ENCODE data around the gene ZNRF4. TPM values are rescaled to one million over a fixed set of nuclear protein-coding genes. Genes with fewer than 3 reads are reported as not detected.

Gene ZNRF4
- total and polyA plus RNA-seq, 2 donors (not counting 3 experiments of a cell fraction or from before 2014, with no cell fraction given) = not detected

DNA sequence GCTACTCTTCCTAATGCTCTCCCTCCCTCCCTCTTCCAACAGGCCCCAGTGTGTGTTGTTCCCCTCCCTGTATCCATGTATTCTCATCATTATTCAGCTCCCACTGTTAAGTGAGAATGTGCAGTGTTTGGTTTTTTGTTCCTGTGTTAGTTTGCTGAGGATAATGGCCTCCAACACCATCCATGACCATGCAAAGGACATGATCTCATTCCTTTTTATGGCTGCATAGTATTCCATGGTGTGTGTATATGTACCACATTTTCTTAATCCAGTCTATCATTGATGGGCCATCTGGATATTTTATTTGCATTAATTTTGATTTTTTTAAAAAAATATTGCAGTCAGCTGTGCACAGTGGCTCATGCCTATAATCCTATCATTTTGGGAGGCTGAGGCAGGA lies 15.8 kb upstream of the ZNRF4 start:
- FAIRE-seq = no peak

More for the DNA sequence above, 15.8 kb upstream of the ZNRF4 start:
- H3K9ac ChIP-seq (replicated peaks; ENCODE audit: extremely low read depth, insufficient read depth, low read length) = no peak overlapping the region
- ChIA-PET POLR2A (no interaction called here), CTCF (no interaction called here)
- no peaks in the 10 kb centered on the region for H4K20me1 ChIP-seq (replicated peaks; ENCODE audit: control insufficient read depth, extremely low read depth, insufficient read depth, low read length)
- H3K4me1 ChIP-seq (ENCODE audit: control insufficient read depth, extremely low read depth, insufficient read depth, low read length) = no peaks in the 10 kb centered on the region
- H3K4me2 ChIP-seq (ENCODE audit: insufficient read depth, low read length) = no peak overlapping the region
- H3K27me3 ChIP-seq (ENCODE audit: control insufficient read depth in 2 of 2, insufficient read depth in 2 of 2, low read length in 2 of 2) = no peaks in the 10 kb centered on the region
- no peaks in the 10 kb centered on the region for H3K9me3 ChIP-seq (replicated peaks; ENCODE audit: control insufficient read depth, insufficient read depth, low read length)
- dilution Hi-C loops (cut with MboI; ENCODE audit: extremely low pct_ligation_motif_present, low sequenced_read_pairs) (no loop called here), intact Hi-C loops (cut with micrococcal nuclease) (no loop called here)
- TF ChIP-seq EZH2 (IDR thresholded peaks at IDR 0.05; ENCODE audit: borderline replicate concordance, low read depth, low read length, severe bottlenecking) (no peak), GATA2 (IDR thresholded peaks at IDR 0.05; ENCODE audit: insufficient read depth, insufficient read length, low read depth, low read length) (no peak), MYC (IDR thresholded peaks at IDR 0.05; ENCODE audit: low read depth, low read length) (no peak), POLR2A (IDR thresholded peaks at IDR 0.05; ENCODE audit: low read depth, low read length) (no peak), POLR2AphosphoS5 (IDR thresholded peaks at IDR 0.05; ENCODE audit: insufficient read depth, low read depth, low read length) (no peak), FOS (IDR thresholded peaks at IDR 0.05; ENCODE audit: borderline replicate concordance, insufficient read depth, low read length) (no peak), JUN (IDR thresholded peaks at IDR 0.05; ENCODE audit: borderline replicate concordance, insufficient read depth, insufficient read length, low read depth) (no peak)
- TF ChIP-seq, protein P1, sequence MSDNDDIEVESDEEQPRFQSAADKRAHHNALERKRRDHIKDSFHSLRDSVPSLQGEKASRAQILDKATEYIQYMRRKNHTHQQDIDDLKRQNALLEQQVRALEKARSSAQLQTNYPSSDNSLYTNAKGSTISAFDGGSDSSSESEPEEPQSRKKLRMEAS (IDR thresholded peaks at IDR 0.05; ENCODE audit: insufficient read depth, insufficient read length) = no peak
- TF ChIP-seq, protein P2, sequence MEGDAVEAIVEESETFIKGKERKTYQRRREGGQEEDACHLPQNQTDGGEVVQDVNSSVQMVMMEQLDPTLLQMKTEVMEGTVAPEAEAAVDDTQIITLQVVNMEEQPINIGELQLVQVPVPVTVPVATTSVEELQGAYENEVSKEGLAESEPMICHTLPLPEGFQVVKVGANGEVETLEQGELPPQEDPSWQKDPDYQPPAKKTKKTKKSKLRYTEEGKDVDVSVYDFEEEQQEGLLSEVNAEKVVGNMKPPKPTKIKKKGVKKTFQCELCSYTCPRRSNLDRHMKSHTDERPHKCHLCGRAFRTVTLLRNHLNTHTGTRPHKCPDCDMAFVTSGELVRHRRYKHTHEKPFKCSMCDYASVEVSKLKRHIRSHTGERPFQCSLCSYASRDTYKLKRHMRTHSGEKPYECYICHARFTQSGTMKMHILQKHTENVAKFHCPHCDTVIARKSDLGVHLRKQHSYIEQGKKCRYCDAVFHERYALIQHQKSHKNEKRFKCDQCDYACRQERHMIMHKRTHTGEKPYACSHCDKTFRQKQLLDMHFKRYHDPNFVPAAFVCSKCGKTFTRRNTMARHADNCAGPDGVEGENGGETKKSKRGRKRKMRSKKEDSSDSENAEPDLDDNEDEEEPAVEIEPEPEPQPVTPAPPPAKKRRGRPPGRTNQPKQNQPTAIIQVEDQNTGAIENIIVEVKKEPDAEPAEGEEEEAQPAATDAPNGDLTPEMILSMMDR (IDR thresholded peaks at IDR 0.05; ENCODE audit: extremely low read depth in 1 of 2, insufficient read depth in 1 of 2, low read depth in 1 of 2, low read length in 2 of 2) = no peak
- H3K36me3 ChIP-seq (ENCODE audit: control insufficient read depth in 2 of 2, extremely low read depth in 1 of 2, insufficient read depth in 2 of 2, low read length in 2 of 2) = no peaks in the 10 kb centered on the region
- H3K9me1 ChIP-seq (replicated peaks; ENCODE audit: control insufficient read depth, extremely low read depth, insufficient read depth, low read length) = no peaks in the 10 kb centered on the region
- no peak for DNase-seq (ENCODE audit: low read depth, low spot score)
- H3K79me2 ChIP-seq (ENCODE audit: control insufficient read depth, insufficient read depth, low read length) = no peaks in the 10 kb centered on the region
- no peak overlapping the region for H2AFZ ChIP-seq (ENCODE audit: low read depth, low read length)
- BruUV-seq (replicated peaks) = no TSS peak
- H3K27ac ChIP-seq (ENCODE audit: insufficient read depth, low read depth, low read length) = no peak overlapping the region
- no peak overlapping the region for H3K4me3 ChIP-seq (replicated peaks in 1 of 3; ENCODE audit: insufficient read depth in 1 of 3, low read depth in 1 of 3, low read length in 3 of 3)
